Stimulated activated CD4-positive, alpha-beta T cell treated with anti-CD3 and anti-CD28 coated beads, Interleukin-12 subunit alpha, Interleukin-12 subunit beta, amount 100 ng/mL, for 48 hours (primary cell): ENCODE results near the gene MRTFB.
A peak's percentile ranks its signal among the peaks of the same experiment; 100 is the strongest.

Source experiments
- DNase-seq, 3 donors: peaks; one replicate each; pipeline ENCODE4 v3.0.0-alpha.2; 2020; ENCODE audit warnings: low read depth in 2 of 3, low spot score in 1 of 3

The MRTFB gene

GRCh38 chr16:14280541-14280940, 209.4 kb downstream of the MRTFB start:
- no peak for DNase-seq

GRCh38 chr16:14283786-14284185, 212.7 kb downstream of the MRTFB start:
- no peak for DNase-seq

GRCh38 chr16:14284371-14284770, 213.3 kb downstream of the MRTFB start:
- no peak for DNase-seq

- DNase-seq = peak in 1 of 3 donors; percentile 44
These were observed 213.9 kb downstream of the MRTFB start for GRCh38 chr16:14284930-14285512.

GRCh38 chr16:14285513-14286367, 214.6 kb downstream of the MRTFB start:
- DNase-seq = peak; percentile 89 to 97 (median 92)

- no peak for DNase-seq
These were observed 215.5 kb downstream of the MRTFB start for GRCh38 chr16:14286368-14287230.

- no peak for DNase-seq
These were observed 218.7 kb downstream of the MRTFB start for GRCh38 chr16:14289692-14290340.

- no peak for DNase-seq
These were observed 220.2 kb downstream of the MRTFB start for GRCh38 chr16:14291286-14291685.

- no peak for DNase-seq
These were observed 221.1 kb downstream of the MRTFB start for GRCh38 chr16:14292051-14292825.

GRCh38 chr16:14296663-14297062, 225.5 kb downstream of the MRTFB start:
- DNase-seq = no peak

- DNase-seq = no peak
These were observed 227.4 kb downstream of the MRTFB start for GRCh38 chr16:14298374-14299122.

GRCh38 chr16:14300705-14301168, 229.6 kb downstream of the MRTFB start:
- no peak for DNase-seq

- no peak for DNase-seq
These were observed 230.3 kb downstream of the MRTFB start for GRCh38 chr16:14301169-14302030.

- no peak for DNase-seq
These were observed 230.9 kb downstream of the MRTFB start for GRCh38 chr16:14302031-14302398.

- DNase-seq = no peak
These were observed 231.5 kb downstream of the MRTFB start for GRCh38 chr16:14302399-14303181.

GRCh38 chr16:14303182-14303618, 232.1 kb downstream of the MRTFB start:
- no peak for DNase-seq

GRCh38 chr16:14303639-14304394, 232.7 kb downstream of the MRTFB start:
- no peak for DNase-seq
